PC-3 (cell line): Measurements from ENCODE around the gene GZF1.

ENCODE experiments used
- EZH2 ChIP-seq: fragments of 300-600 bp; sonication (generic); IDR thresholded peaks from one replicate; pipeline ENCODE4 v1.6.1; 2017; ENCODE audit warnings: antibody characterized with exemption, mild to moderate bottlenecking, low read length; ENCODE audit not compliant: unreplicated experiment
- EZH2phosphoT487 ChIP-seq: fragments of 300-600 bp; sonication (generic); IDR thresholded peaks from 2 replicates; pipeline ENCODE4 v1.6.1; 2018; ENCODE audit warnings: mild to moderate bottlenecking, antibody characterized with exemption, low read length, borderline replicate concordance
- TF ChIP-seq, protein P1 (sequence below): fragments of 300-600 bp; sonication (generic); conservative IDR thresholded peaks from 2 replicates; pipeline ENCODE4 v1.5.1; 2017; ENCODE audit warnings: antibody characterized with exemption, low read depth, mild to moderate bottlenecking, low read length

DNA sequence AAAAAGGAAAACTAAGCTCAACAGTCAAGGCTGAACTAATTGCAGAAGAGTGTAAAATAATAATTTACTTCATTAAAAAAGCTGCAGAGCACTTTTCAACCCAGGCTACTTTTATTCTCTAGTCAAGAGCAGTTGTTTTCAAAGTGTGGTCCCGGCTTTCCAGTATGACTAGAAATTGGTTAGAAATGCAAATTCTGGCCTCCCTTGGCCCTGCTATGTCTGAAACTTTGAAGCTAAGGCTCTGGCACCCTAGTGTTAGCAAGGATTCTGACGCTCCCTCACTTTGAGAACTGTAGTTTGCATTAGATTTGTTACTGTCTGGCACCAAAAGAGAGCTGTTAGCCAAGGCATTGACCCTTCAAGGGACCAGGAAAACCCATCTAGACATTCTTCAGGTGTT is 20.9 kb upstream of the GZF1 start:
- TF ChIP-seq, protein P1, sequence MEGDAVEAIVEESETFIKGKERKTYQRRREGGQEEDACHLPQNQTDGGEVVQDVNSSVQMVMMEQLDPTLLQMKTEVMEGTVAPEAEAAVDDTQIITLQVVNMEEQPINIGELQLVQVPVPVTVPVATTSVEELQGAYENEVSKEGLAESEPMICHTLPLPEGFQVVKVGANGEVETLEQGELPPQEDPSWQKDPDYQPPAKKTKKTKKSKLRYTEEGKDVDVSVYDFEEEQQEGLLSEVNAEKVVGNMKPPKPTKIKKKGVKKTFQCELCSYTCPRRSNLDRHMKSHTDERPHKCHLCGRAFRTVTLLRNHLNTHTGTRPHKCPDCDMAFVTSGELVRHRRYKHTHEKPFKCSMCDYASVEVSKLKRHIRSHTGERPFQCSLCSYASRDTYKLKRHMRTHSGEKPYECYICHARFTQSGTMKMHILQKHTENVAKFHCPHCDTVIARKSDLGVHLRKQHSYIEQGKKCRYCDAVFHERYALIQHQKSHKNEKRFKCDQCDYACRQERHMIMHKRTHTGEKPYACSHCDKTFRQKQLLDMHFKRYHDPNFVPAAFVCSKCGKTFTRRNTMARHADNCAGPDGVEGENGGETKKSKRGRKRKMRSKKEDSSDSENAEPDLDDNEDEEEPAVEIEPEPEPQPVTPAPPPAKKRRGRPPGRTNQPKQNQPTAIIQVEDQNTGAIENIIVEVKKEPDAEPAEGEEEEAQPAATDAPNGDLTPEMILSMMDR, result no peak
- no peak for TF ChIP-seq EZH2
- no peak for TF ChIP-seq EZH2phosphoT487
